PC-9 (cell line): ENCODE measurements around the gene YWHAB. TPM values are rescaled to one million over a fixed set of nuclear protein-coding genes. Genes with fewer than 3 reads are reported as not detected.

Source experiments
- BruUV-seq: library from RNA; stranded (reverse); fragments of 400-500 nt; replicated peaks from 2 replicates; lab custom pipeline; 2021; lab: Mats Ljungman, UMichigan
- CTCF ChIA-PET: fragments of 300-600 bp; sonication (Branson Sonifier 250); formaldehyde crosslinking; loops from one replicate; lab custom pipeline; 2022; ENCODE audit warnings: antibody characterized with exemption; lab: Charles Lee
- POLR2A ChIA-PET: fragments of 300-600 bp; sonication (Branson Sonifier 250); formaldehyde crosslinking; loops from one replicate; lab custom pipeline; 2022; ENCODE audit warnings: antibody characterized with exemption; ENCODE audit not compliant: unreplicated experiment; lab: Charles Lee
- DNase-seq, 2 experiments: peaks; one replicate each; pipeline versions ENCODE4 v3.0.0 to v3.0.0-alpha.2; 2015 to 2022; ENCODE audit warnings: mixed read lengths in 1 of 2
- H2AFZ ChIP-seq: fragments of 200-600 bp; sonication (generic); 2 replicates; pipeline ENCODE4 v1.8.1; 2017; ENCODE audit warnings: antibody characterized with exemption
- H3F3A ChIP-seq: fragments of 200-600 bp; sonication (generic); 2 replicates; pipeline ENCODE4 v1.8.1; 2017; ENCODE audit warnings: antibody characterized with exemption, mild to moderate bottlenecking, low read depth; ENCODE audit not compliant: insufficient read depth
- H3K27ac ChIP-seq: fragments of 200-600 bp; sonication (generic); 2 replicates; pipeline ENCODE4 v1.6.1; 2016; ENCODE audit warnings: mixed run types
- H3K27me3 ChIP-seq: fragments of 200-600 bp; sonication (generic); 2 replicates; pipeline ENCODE4 v1.6.1; 2016; ENCODE audit warnings: low read depth, mixed run types; ENCODE audit not compliant: insufficient read depth
- H3K36me3 ChIP-seq: fragments of 200-600 bp; sonication (generic); 2 replicates; pipeline ENCODE4 v1.6.1; 2016; ENCODE audit warnings: low read depth, mixed run types
- H3K4me1 ChIP-seq: fragments of 200-600 bp; sonication (generic); replicated peaks from 2 replicates; pipeline ENCODE4 v1.6.1; 2016; ENCODE audit warnings: mixed run types; ENCODE audit not compliant: insufficient read depth
- H3K4me2 ChIP-seq: fragments of 200-600 bp; sonication (generic); 2 replicates; pipeline ENCODE4 v1.6.1; 2017; ENCODE audit warnings: mixed run types
- H3K4me3 ChIP-seq: fragments of 200-600 bp; sonication (generic); 2 replicates; pipeline ENCODE4 v1.6.1; 2016; ENCODE audit warnings: mixed run types
- H3K79me2 ChIP-seq: fragments of 200-600 bp; sonication (generic); 2 replicates; pipeline ENCODE4 v1.6.1; 2017; ENCODE audit warnings: low read depth, mixed run types
- H3K9me2 ChIP-seq: fragments of 200-600 bp; sonication (generic); 2 replicates; pipeline ENCODE4 v1.8.1; 2017; ENCODE audit warnings: mild to moderate bottlenecking; ENCODE audit not compliant: insufficient read depth
- H3K9me3 ChIP-seq: fragments of 200-600 bp; sonication (generic); 2 replicates; pipeline ENCODE4 v1.8.1; 2016; ENCODE audit warnings: low read depth; ENCODE audit not compliant: insufficient read depth
- H4K20me1 ChIP-seq: fragments of 200-600 bp; sonication (generic); 2 replicates; pipeline ENCODE4 v1.8.1; 2017; ENCODE audit not compliant: insufficient read depth
- CTCF ChIP-seq: fragments of 200-600 bp; sonication (generic); conservative IDR thresholded peaks from 2 replicates; pipeline ENCODE4 v1.6.1; 2017; ENCODE audit warnings: mixed run types, antibody characterized with exemption, mild to moderate bottlenecking, moderate library complexity
- EZH2 ChIP-seq: fragments of 200-600 bp; sonication (generic); IDR thresholded peaks from 2 replicates; pipeline ENCODE4 v1.8.0; 2017; ENCODE audit warnings: antibody characterized with exemption, low read depth
- intact Hi-C: fragments of 100-400 bp; cut with micrococcal nuclease; formaldehyde crosslinking; loops from one replicate; pipeline ENCODE4 v1.10.0; 2022; ENCODE audit not compliant: unreplicated experiment
- total RNA-seq: library from RNA; stranded (reverse); gene quantifications from 2 replicates; pipeline ENCODE4 v1.2.3, GENCODE V29; 2021

YWHAB gene
- total RNA-seq, 1 experiment from 2014 or later: 249 TPM

GRCh38 chr20:44849703-44850102 is 35.8 kb upstream of the YWHAB start:
- Histone ChIP-seq H3K36me3 (no peaks in the 10 kb centered on the region), H3K9me3 (no peaks in the 10 kb centered on the region), H3K4me2 (no peak overlapping the region), H3K79me2 (no peaks in the 10 kb centered on the region), H3K27me3 (peaks cover 60% of the 10 kb centered on the region), H4K20me1 (no peaks in the 10 kb centered on the region), H3K4me3 (no peak overlapping the region), H3K4me1 (no peaks in the 10 kb centered on the region), H2AFZ (no peak overlapping the region), H3K9me2 (no peaks in the 10 kb centered on the region), H3K27ac (no peak overlapping the region), H3F3A (no peaks in the 10 kb centered on the region)
- POLR2A ChIA-PET: no interaction called here
- CTCF ChIA-PET: no interaction called here
- intact Hi-C loops: no loop called here
- no TSS peak for BruUV-seq
- TF ChIP-seq EZH2 (no peak), CTCF (0 out of 2 replicates have a peak, but pooled peaks have one; percentile 31)
- DNase-seq: no peak

DNA sequence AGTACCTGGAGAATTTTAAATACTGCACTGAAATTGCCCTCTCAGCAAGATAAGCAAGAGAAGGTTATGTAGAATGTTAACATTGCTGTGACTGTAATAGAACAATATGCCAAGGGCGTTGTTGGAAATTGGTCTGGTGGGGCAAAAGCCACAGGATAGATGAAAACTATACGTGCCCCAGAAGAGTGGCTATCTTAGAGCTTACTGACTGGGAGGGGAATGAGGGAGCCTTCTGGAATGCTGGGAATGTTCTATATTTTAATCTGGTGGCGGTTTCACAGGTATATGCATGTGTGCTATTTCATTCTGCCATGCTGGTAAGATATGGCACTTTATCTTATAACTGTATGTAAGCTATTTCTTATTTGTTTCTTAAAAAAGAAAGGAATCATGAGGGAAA is 35.2 kb upstream of the YWHAB start:
- H3K9me3 ChIP-seq: no peaks in the 10 kb centered on the region
- no peak overlapping the region for H3K4me3 ChIP-seq
- H3K9me2 ChIP-seq: no peaks in the 10 kb centered on the region
- CTCF ChIA-PET: no interaction called here
- no peaks in the 10 kb centered on the region for H3K79me2 ChIP-seq
- no peak overlapping the region for H2AFZ ChIP-seq
- H3K27ac ChIP-seq: no peak overlapping the region
- peak in 1 of 2 experiments; percentile 50 for DNase-seq
- H4K20me1 ChIP-seq: no peaks in the 10 kb centered on the region
- H3K27me3 ChIP-seq: peaks cover 54% of the 10 kb centered on the region
- POLR2A ChIA-PET: interaction anchor here (0.6 kb wide), 1 partner anchor 93 kb away, joined by 6 read pairs; no protein-coding TSS in a partner anchor
- no peaks in the 10 kb centered on the region for H3F3A ChIP-seq
- H3K36me3 ChIP-seq: no peaks in the 10 kb centered on the region
- intact Hi-C loops: no loop called here
- TF ChIP-seq EZH2: no peak
- TF ChIP-seq CTCF: no peak
- no TSS peak for BruUV-seq
- no peak overlapping the region for H3K4me2 ChIP-seq
- H3K4me1 ChIP-seq: no peaks in the 10 kb centered on the region

DNA sequence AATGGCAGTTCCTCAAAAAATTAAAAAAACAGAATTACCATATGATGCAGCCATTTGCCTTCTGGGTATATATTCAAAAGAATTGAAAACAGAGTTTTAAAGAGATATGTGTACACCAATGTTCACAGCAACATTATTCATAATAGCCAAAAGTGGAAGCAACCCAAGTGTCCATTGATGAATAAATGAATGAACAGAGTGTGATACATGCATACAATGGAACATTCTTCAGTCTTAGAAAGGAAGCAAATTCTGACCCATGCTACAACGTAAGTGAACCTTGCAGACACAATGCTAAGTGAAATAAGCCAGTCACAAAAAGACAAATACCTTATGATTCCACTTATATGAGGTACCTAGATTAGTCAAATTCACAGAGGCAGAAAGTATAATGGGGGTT is 34.7 kb upstream of the YWHAB start:
- no peak overlapping the region for H3K27ac ChIP-seq
- H3K27me3 ChIP-seq: peaks cover 48% of the 10 kb centered on the region
- no peaks in the 10 kb centered on the region for H4K20me1 ChIP-seq
- ChIA-PET CTCF (no interaction called here), POLR2A (interaction anchor here (0.6 kb wide), 1 partner anchor 93 kb away, joined by 6 read pairs; no protein-coding TSS in a partner anchor)
- no peak overlapping the region for H3K4me2 ChIP-seq
- peaks cover under 1% of the 10 kb centered on the region; the same call in 1 of the 2 replicates for H3K4me1 ChIP-seq
- no peaks in the 10 kb centered on the region for H3K9me2 ChIP-seq
- no peak overlapping the region for H3K4me3 ChIP-seq
- no peaks in the 10 kb centered on the region for H3F3A ChIP-seq
- no peaks in the 10 kb centered on the region for H3K9me3 ChIP-seq
- no peak for TF ChIP-seq EZH2
- no peak for TF ChIP-seq CTCF
- intact Hi-C loops: no loop called here
- BruUV-seq: no TSS peak
- no peak for DNase-seq
- H3K79me2 ChIP-seq: no peaks in the 10 kb centered on the region
- no peaks in the 10 kb centered on the region for H3K36me3 ChIP-seq
- H2AFZ ChIP-seq: no peak overlapping the region
